Measurements from ENCODE around the gene OSBPL5. TPM values are rescaled to one million over a fixed set of nuclear protein-coding genes. Genes with fewer than 3 reads are reported as not detected.

The OSBPL5 gene
- total RNA-seq, 4 donors from 2014 or later, result 24.7 to 83.3 (median 48.2) TPM

- no peaks in the 10 kb centered on the region for H3K27me3 ChIP-seq
- no peaks in the 10 kb centered on the region for H3K36me3 ChIP-seq
- no peak overlapping the region for H3K4me3 ChIP-seq
- H3K27ac ChIP-seq, result no peak overlapping the region
- no peaks in the 10 kb centered on the region for H3K4me1 ChIP-seq
- intact Hi-C loops (cut with DNase I; ENCODE audit: low total_unique reads), result loop anchor here (2.0 kb wide), 1 partner anchor 52 kb away; no protein-coding TSS in a partner anchor
- TF ChIP-seq POLR2A (IDR thresholded peaks at IDR 0.05) (no peak), CTCF (IDR thresholded peaks at IDR 0.05) (no peak)
- DNase-seq, result peak in 1 of 2 donors; percentile 19
- H3K9me3 ChIP-seq, result no peaks in the 10 kb centered on the region
These were observed 73.8 kb downstream of the OSBPL5 start for GRCh38 chr11:3091081-3091845.

GRCh38 chr11:3090096-3090901 lies 74.8 kb downstream of the OSBPL5 start:
- Histone ChIP-seq H3K27me3 (no peaks in the 10 kb centered on the region), H3K36me3 (no peaks in the 10 kb centered on the region), H3K27ac (no peak overlapping the region), H3K4me3 (no peak overlapping the region), H3K4me1 (no peaks in the 10 kb centered on the region), H3K9me3 (no peaks in the 10 kb centered on the region)
- DNase-seq, result peak in 1 of 2 donors; percentile 13
- TF ChIP-seq POLR2A (IDR thresholded peaks at IDR 0.05) (no peak), CTCF (IDR thresholded peaks at IDR 0.05) (no peak)
- intact Hi-C loops (cut with DNase I; ENCODE audit: low total_unique reads), result loop anchor here (2.0 kb wide), 1 partner anchor 51 kb away; no protein-coding TSS in a partner anchor

- intact Hi-C loops (cut with DNase I; ENCODE audit: low total_unique reads), result loop anchor here (2.0 kb wide), 1 partner anchor 51 kb away; no protein-coding TSS in a partner anchor
- H3K4me3 ChIP-seq, result no peak overlapping the region
- H3K4me1 ChIP-seq, result no peaks in the 10 kb centered on the region
- no peak overlapping the region for H3K27ac ChIP-seq
- no peaks in the 10 kb centered on the region for H3K27me3 ChIP-seq
- no peaks in the 10 kb centered on the region for H3K9me3 ChIP-seq
- DNase-seq, result no peak
- TF ChIP-seq CTCF (IDR thresholded peaks at IDR 0.05), result no peak
- no peak for TF ChIP-seq POLR2A (IDR thresholded peaks at IDR 0.05)
- H3K36me3 ChIP-seq, result no peaks in the 10 kb centered on the region
These were observed 75.7 kb downstream of the OSBPL5 start for GRCh38 chr11:3089236-3090061.

- no peaks in the 10 kb centered on the region for H3K27me3 ChIP-seq
- H3K4me1 ChIP-seq, result no peaks in the 10 kb centered on the region
- intact Hi-C loops (cut with DNase I; ENCODE audit: low total_unique reads), result no loop called here
- DNase-seq, result no peak
- no peaks in the 10 kb centered on the region for H3K9me3 ChIP-seq
- H3K36me3 ChIP-seq, result no peaks in the 10 kb centered on the region
- no peak overlapping the region for H3K4me3 ChIP-seq
- no peak for TF ChIP-seq POLR2A (IDR thresholded peaks at IDR 0.05)
- no peak for TF ChIP-seq CTCF (IDR thresholded peaks at IDR 0.05)
- H3K27ac ChIP-seq, result no peak overlapping the region
These were observed 76.3 kb downstream of the OSBPL5 start for GRCh38 chr11:3088806-3089205.

All from uterus (tissue), 4 donors.